Endothelial cell of umbilical vein (primary cell): ENCODE measurements around the gene POMC.

Experiments
- EZH2 ChIP-seq: IDR thresholded peaks from 2 replicates; pipeline ENCODE4 v1.6.1; 2012; ENCODE audit warnings: borderline replicate concordance, low read depth, mild to moderate bottlenecking, moderate library complexity, low read length, inconsistent platforms; ENCODE audit not compliant: severe bottlenecking
- FOS ChIP-seq: IDR thresholded peaks from 2 replicates; pipeline ENCODE4 v1.6.1; 2011; ENCODE audit warnings: mild to moderate bottlenecking, low read length, moderate library complexity, borderline replicate concordance; ENCODE audit not compliant: insufficient read depth
- JUN ChIP-seq: IDR thresholded peaks from 2 replicates; pipeline ENCODE4 v1.6.1; 2011; ENCODE audit warnings: borderline replicate concordance, low read depth; ENCODE audit not compliant: insufficient read length, insufficient read depth
- POLR2A ChIP-seq: IDR thresholded peaks from 2 replicates; pipeline ENCODE4 v1.6.1; 2012; ENCODE audit warnings: low read depth, mild to moderate bottlenecking, control low read depth, low read length
- POLR2AphosphoS5 ChIP-seq: IDR thresholded peaks from 2 replicates; pipeline ENCODE4 v1.6.1; 2012; ENCODE audit warnings: low read depth, mild to moderate bottlenecking, control low read depth, low read length, moderate library complexity; ENCODE audit not compliant: insufficient read depth
- TF ChIP-seq, protein P1 (sequence below), 2 donors: IDR thresholded peaks; 1 replicate in 1 of 2; 2 replicates in 1 of 2; pipeline ENCODE4 v1.5.1; 2011; ENCODE audit warnings: low read length in 2 of 2, mild to moderate bottlenecking in 2 of 2, moderate library complexity in 2 of 2, control low read depth in 1 of 2, inconsistent platforms in 1 of 2, low read depth in 1 of 2; ENCODE audit not compliant: insufficient read depth in 1 of 2; ENCODE audit errors: extremely low read depth in 1 of 2
- TF ChIP-seq, protein P2 (sequence below): IDR thresholded peaks from 2 replicates; pipeline ENCODE4 v1.6.1; 2011; ENCODE audit not compliant: insufficient read depth, insufficient read length

DNA sequence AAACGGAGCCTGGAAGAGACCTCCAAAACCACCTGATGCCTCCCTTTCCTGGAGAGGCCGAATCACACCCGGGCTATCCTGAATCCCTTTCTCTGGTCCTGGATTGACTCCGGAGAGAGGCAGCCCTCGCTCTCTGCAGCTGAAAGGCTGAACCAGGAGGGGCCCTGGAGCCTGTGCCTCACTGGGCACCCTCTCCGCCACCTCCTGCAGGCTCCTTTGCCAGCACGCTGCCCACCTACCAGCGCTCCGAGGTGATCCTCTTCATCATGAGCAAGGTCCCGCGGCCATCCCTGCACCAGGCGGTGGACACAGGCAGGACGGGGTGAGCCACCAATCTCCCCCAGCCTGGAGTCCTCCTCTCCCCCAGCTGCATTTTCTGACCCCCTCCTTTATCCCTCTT, 35.7 kb downstream of the POMC start:
- TF ChIP-seq POLR2A (no peak), JUN (no peak), POLR2AphosphoS5 (no peak), EZH2 (no peak), FOS (no peak)
- TF ChIP-seq, protein P1, sequence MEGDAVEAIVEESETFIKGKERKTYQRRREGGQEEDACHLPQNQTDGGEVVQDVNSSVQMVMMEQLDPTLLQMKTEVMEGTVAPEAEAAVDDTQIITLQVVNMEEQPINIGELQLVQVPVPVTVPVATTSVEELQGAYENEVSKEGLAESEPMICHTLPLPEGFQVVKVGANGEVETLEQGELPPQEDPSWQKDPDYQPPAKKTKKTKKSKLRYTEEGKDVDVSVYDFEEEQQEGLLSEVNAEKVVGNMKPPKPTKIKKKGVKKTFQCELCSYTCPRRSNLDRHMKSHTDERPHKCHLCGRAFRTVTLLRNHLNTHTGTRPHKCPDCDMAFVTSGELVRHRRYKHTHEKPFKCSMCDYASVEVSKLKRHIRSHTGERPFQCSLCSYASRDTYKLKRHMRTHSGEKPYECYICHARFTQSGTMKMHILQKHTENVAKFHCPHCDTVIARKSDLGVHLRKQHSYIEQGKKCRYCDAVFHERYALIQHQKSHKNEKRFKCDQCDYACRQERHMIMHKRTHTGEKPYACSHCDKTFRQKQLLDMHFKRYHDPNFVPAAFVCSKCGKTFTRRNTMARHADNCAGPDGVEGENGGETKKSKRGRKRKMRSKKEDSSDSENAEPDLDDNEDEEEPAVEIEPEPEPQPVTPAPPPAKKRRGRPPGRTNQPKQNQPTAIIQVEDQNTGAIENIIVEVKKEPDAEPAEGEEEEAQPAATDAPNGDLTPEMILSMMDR (IDR thresholded peaks at IDR 0.05; ENCODE audit: extremely low read depth in 1 of 2, insufficient read depth in 1 of 2, low read depth in 1 of 2, low read length in 2 of 2) = no peak
- TF ChIP-seq, protein P2, sequence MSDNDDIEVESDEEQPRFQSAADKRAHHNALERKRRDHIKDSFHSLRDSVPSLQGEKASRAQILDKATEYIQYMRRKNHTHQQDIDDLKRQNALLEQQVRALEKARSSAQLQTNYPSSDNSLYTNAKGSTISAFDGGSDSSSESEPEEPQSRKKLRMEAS = no peak
